ENCODE results near the gene RAET1E.
"Not testable (repeated sequence)": the region's sequence is repeated elsewhere in the genome, so short reads cannot be mapped to it uniquely, and the experiment has no call there.

The RAET1E gene

GRCh38 chr6:149860513-149860833 lies 37.4 kb downstream of the RAET1E start:
- no peak for DNase-seq

DNA sequence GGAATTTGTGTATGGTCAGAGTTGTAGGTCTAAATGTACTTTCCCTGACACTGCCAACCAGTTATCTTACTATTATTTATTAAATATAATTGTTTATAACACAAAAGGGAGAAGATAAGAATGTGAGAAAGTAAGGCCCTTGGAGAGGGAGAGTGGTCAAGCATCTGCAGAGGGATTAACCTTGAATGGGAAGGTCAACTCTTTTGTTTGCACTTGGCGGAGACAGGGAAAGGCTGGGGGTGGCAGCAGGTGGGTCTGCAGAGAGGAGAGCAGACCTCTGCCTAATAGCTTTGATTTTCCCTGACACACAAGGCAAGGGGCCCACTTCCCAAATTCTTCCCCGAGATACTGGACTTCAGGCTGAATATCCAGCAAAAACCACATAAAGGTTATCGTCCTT lies 38.0 kb downstream of the RAET1E start:
- no peak for DNase-seq

GRCh38 chr6:149859368-149859767 lies 38.5 kb downstream of the RAET1E start:
- DNase-seq: peak; percentile 35

DNA sequence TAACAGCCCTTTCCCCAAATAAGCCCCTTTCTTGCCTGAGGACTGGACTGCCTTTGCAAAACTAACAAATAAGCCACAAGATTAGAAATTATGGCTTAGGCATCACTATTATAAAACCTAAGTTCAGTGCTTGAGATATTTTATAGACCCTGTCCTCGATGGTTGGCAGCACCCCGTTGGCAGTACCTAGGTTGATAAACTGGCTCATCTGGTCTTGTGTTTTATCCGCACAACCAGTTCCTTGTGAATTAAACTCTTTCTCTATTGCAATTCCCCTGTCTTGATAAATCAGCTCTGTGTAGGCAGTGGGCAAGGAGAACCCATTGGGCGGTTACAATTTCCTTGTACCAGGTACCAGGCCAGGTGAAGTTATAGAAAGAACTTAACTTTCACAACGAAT lies 40.4 kb downstream of the RAET1E start:
- DNase-seq: no peak

GRCh38 chr6:149856256-149856994 lies 41.5 kb downstream of the RAET1E start:
- DNase-seq: no peak

DNA sequence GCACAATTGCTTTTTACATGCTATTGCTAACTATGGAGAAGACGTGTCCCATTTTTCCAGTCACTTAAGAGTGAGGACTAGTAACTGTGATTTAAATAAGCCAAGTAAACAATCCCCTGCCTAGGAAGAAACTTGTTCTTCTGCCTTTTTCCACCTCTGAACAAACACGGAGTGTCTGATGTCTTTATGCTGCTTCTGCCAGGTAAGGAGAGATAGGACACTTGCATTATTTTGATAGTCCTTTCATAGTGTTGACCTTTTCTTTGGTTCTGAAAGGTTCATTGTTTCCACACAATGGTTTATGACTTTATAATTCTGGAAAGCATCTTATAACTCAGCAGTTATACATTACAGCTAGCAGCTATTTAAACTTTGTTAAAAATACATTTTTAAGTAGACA lies 42.2 kb downstream of the RAET1E start:
- DNase-seq: no peak

DNA sequence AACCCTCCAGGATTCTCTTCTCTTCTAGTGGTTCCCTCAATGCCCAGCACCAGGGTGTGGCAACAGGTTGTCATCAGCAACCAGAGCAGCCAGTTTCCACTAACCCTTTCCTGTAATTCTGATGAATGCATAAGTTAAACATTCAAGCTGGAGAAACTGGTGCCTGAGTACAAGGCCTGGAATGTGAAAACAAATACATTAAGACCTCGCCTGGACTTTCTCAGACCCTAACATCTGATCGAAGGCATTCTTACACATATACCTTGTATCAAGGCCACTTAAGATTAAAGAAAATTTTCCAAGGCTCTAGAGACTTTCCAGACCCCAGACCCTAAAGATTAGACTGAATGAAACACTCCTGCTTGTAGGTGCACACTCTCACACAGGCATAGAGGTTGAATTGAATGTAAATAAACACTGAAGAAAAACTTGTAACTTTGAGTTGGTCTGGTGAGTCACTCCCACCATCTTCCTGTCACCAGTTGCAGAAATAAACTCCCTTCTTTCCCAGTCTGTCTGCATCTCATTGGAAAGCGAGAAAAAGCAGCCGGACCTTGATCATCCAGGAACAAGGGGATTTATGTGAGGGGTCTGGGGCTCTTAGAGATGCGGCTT lies 42.8 kb downstream of the RAET1E start:
- DNase-seq: no peak

GRCh38 chr6:149854532-149854931 lies 43.4 kb downstream of the RAET1E start:
- no peak for DNase-seq

DNA sequence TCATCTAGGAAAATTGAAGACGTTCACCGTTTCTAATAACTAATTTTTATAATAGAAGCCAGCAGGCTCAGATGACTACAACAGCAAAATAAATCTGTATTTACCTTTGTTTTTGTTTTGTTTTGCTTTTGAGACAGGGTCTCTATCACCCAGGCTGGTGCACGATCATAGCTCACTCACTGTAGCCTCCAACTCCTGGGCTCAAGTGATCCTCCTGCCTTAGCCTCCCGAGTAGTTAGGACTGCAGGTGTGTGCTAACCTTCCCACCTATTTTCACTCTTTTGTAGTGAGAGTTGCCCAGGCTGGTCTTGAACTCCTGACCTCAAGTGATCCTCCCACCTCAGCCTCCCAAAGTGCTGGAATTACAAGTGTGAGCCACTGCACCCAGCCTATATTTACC lies 43.9 kb downstream of the RAET1E start:
- DNase-seq: not testable (repeated sequence)

- no peak for DNase-seq
Observed at GRCh38 chr6:149852881-149853280, 45.0 kb downstream of the RAET1E start.

DNA sequence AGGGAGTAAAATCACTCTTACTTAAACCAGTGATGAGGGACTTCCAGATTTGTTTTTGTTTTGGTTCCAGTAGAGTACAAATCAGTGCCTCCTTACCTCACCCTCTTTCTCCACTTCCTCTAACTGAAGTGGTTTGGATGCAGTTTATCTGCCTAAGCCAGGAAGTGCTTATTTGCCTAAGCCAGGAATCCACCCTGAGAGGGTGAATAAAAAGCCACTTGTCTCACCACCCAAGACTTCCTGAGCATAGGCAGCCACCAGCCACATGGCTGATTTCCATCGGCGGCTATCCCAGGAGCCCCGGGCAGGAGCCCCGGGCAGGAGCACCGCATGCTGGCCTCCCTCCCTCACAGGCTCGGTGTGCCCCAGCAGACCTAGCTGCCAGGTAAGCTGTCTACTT lies 45.7 kb downstream of the RAET1E start:
- DNase-seq: peak; percentile 93

DNA sequence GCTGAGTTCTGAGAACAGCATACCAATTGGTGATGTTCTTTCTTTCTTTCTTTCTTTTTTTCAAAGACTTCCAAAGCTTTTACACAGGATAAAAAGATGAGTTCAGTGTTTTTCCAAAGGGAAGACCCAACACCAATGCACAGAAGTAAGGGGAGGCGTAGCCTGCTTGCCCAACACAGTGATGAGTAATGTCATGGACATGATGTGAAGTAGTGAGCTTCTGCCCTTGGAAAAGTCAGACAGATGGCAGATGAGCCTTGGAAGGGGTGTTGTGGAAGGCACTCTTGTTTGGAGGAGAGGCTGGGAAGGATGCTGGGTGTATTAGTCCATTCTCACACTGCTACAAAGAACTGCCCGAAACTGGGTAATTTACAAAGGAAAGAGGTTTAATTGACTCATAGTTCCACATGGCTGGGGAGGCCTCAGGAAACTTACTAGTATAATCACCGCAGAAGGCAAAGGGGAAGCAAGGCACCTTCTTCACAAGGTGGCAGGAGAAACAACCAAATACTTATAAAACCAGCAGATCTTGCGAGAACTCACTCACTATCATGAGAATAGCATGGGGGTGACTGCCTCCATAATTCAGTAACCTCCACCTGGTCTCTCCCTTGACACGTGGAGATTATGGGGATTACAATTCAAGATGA lies 46.3 kb downstream of the RAET1E start:
- no peak for DNase-seq

DNA sequence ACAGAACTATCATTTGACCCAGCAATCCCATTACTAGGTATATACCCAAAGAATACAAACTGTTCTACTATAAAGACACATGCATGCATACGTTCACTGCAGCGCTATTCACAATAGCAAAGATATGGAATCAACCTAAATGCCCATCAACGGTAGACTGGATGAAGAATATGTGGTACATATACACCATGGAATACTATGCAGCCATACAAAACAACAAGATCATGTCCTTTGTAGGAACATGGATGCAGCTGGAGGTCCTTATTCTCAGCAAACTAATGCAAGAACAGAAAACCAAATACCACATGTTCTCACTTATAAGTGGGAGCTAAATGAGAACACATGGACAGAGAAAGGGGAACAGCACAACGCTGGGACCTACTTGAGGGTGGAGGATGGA lies 49.6 kb downstream of the RAET1E start:
- DNase-seq: not testable (repeated sequence)

Data from DMS153 (cell line).